ENCODE data around the gene TMIGD2.

Gene TMIGD2

GRCh38 chr19:4313847-4314490 lies 11.8 kb upstream of the TMIGD2 start:
- no peak overlapping the region for H3K14ac ChIP-seq (ENCODE audit: low read length)
- H3K4me3 ChIP-seq (ENCODE audit: low read length in 2 of 2): no peak overlapping the region
- no peak overlapping the region for H3K4me2 ChIP-seq (ENCODE audit: insufficient read depth, low read length, poor library complexity, severe bottlenecking)
- no peaks in the 10 kb centered on the region for H3K4me1 ChIP-seq (ENCODE audit: control insufficient read depth in 2 of 2, insufficient read depth in 1 of 2, low read depth in 1 of 2, low read length in 2 of 2)
- no peak overlapping the region for H3K4ac ChIP-seq (ENCODE audit: low read length)
- H3K27ac ChIP-seq (replicated peaks; ENCODE audit: low read length): no peak overlapping the region
- H3K23ac ChIP-seq (ENCODE audit: low read depth, low read length, poor library complexity): no peak overlapping the region
- H2BK5ac ChIP-seq (ENCODE audit: low read length): no peak overlapping the region
- H3K36me3 ChIP-seq (replicated peaks in 1 of 2; ENCODE audit: control insufficient read depth in 2 of 2, insufficient read depth in 2 of 2, low read length in 2 of 2): peaks cover 35 to 64% of the 10 kb centered on the region in 2 donors
- no peak overlapping the region for H3K18ac ChIP-seq (ENCODE audit: low read length)
- H2BK15ac ChIP-seq (ENCODE audit: low read length): no peak overlapping the region
- no peak overlapping the region for H2BK12ac ChIP-seq (ENCODE audit: low read length)
- H3K9ac ChIP-seq (ENCODE audit: low read depth, low read length, poor library complexity): no peak overlapping the region
- no peak overlapping the region for H2AFZ ChIP-seq (ENCODE audit: low read length)
- no peak overlapping the region for H4K8ac ChIP-seq (ENCODE audit: low read depth, low read length)
- no peak overlapping the region for H2BK120ac ChIP-seq (ENCODE audit: low read depth, low read length)
- no peak overlapping the region for H2AK5ac ChIP-seq (ENCODE audit: low read depth, low read length)
- H4K91ac ChIP-seq (ENCODE audit: low read depth, low read length, poor library complexity): no peak overlapping the region
- DNase-seq (ENCODE audit: low spot score): no peak
- H3K79me1 ChIP-seq (ENCODE audit: low read depth, low read length): peaks cover 2% of the 10 kb centered on the region
- H3K9me3 ChIP-seq (replicated peaks in 1 of 2; ENCODE audit: control insufficient read depth in 2 of 2, insufficient read depth in 1 of 2, low read depth in 1 of 2, low read length in 2 of 2): peaks cover 4 to 5% of the 10 kb centered on the region in 2 donors
- H3K27me3 ChIP-seq (ENCODE audit: control insufficient read depth in 3 of 3, insufficient read depth in 3 of 3, low read depth in 1 of 3, low read length in 3 of 3): no peaks in the 10 kb centered on the region
- no CpG with 5 or more reads among the region's 12 CpGs for WGBS, 2 donors (ENCODE audit: extremely low coverage in 2 of 2, insufficient read length in 2 of 2, insufficient replicate concordance in 1 of 2)

DNA sequence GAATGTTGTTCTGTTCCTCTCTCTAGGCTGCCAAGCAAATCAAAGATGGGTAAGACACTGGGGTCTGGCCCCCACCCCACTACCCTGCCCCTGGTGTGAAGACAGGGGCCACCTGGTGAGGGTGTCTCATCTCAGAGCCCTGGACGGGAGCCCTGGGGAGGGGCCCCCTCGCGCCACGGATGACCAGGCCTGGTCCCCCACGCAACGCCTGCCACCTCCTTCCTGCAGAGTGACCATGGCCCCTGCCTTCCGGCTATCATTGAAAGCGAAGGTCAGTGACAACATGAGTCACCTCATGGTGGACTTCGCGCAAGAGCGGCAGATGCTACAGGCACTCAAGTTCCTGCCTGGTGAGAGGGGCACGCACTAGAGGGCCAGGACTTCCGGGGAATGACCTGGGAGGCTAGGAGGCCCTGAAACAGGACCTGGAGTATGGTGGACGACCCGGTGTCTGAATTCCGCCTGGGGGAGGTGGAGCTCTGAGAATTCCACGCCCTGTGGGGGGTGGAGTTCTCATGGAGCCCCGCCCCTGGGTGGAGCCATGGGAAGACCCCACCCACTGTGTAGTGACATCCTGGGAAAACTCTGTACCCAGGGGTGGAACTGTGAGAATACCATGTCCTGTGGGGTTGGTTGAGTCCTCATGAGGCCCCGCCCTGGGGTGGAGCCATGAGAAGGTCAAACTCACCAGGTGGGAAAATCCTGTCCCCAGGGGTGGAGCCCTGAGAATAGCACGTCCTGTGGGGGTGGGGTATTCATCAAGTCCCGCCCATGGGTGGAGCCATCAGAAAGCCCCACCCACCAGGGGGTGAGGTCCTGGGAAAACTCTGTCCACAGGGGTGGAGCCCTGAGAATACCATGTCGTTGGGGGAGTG lies 8.3 kb upstream of the TMIGD2 start:
- Histone ChIP-seq H3K14ac (ENCODE audit: low read length) (no peak overlapping the region), H2BK12ac (ENCODE audit: low read length) (no peak overlapping the region), H3K4me2 (ENCODE audit: insufficient read depth, low read length, poor library complexity, severe bottlenecking) (no peak overlapping the region), H3K27ac (replicated peaks; ENCODE audit: low read length) (no peak overlapping the region), H3K9ac (ENCODE audit: low read depth, low read length, poor library complexity) (no peak overlapping the region), H3K4me3 (ENCODE audit: low read length in 2 of 2) (no peak overlapping the region), H3K79me1 (ENCODE audit: low read depth, low read length) (peaks cover 2% of the 10 kb centered on the region), H2BK15ac (ENCODE audit: low read length) (no peak overlapping the region), H3K18ac (ENCODE audit: low read length) (no peak overlapping the region), H2BK120ac (ENCODE audit: low read depth, low read length) (no peak overlapping the region), H3K23ac (ENCODE audit: low read depth, low read length, poor library complexity) (peak overlapping the region; percentile 95), H3K27me3 (ENCODE audit: control insufficient read depth in 3 of 3, insufficient read depth in 3 of 3, low read depth in 1 of 3, low read length in 3 of 3) (no peaks in the 10 kb centered on the region), H3K36me3 (replicated peaks in 1 of 2; ENCODE audit: control insufficient read depth in 2 of 2, insufficient read depth in 2 of 2, low read length in 2 of 2) (peaks cover 29 to 64% of the 10 kb centered on the region in 2 donors), H4K91ac (ENCODE audit: low read depth, low read length, poor library complexity) (no peak overlapping the region), H3K9me3 (replicated peaks in 1 of 2; ENCODE audit: control insufficient read depth in 2 of 2, insufficient read depth in 1 of 2, low read depth in 1 of 2, low read length in 2 of 2) (peaks cover 0 to 4% of the 10 kb centered on the region in 2 donors), H2AFZ (ENCODE audit: low read length) (no peak overlapping the region), H2AK5ac (ENCODE audit: low read depth, low read length) (no peak overlapping the region), H4K8ac (ENCODE audit: low read depth, low read length) (no peak overlapping the region), H2BK5ac (ENCODE audit: low read length) (no peak overlapping the region), H3K4ac (ENCODE audit: low read length) (no peak overlapping the region), H3K4me1 (ENCODE audit: control insufficient read depth in 2 of 2, insufficient read depth in 1 of 2, low read depth in 1 of 2, low read length in 2 of 2) (peaks cover 0 to 2% of the 10 kb centered on the region in 2 donors)
- WGBS, 2 donors (ENCODE audit: extremely low coverage in 2 of 2, insufficient read length in 2 of 2, insufficient replicate concordance in 1 of 2): no CpG with 5 or more reads among the region's 22 CpGs
- no peak for DNase-seq (ENCODE audit: low spot score)

GRCh38 chr19:4305659-4306058 lies 3.5 kb upstream of the TMIGD2 start:
- no peak overlapping the region for H3K14ac ChIP-seq (ENCODE audit: low read length)
- peak overlapping the region; percentile 24 for H3K18ac ChIP-seq (ENCODE audit: low read length)
- H3K4me3 ChIP-seq (ENCODE audit: low read length in 2 of 2): peak overlapping the region in 1 of 2 donors; percentile 51
- DNase-seq (ENCODE audit: low spot score): no peak
- H3K4ac ChIP-seq (ENCODE audit: low read length): peak overlapping the region; percentile 60
- H3K27ac ChIP-seq (replicated peaks; ENCODE audit: low read length): no peak overlapping the region
- no peak overlapping the region for H4K8ac ChIP-seq (ENCODE audit: low read depth, low read length)
- H3K4me2 ChIP-seq (ENCODE audit: insufficient read depth, low read length, poor library complexity, severe bottlenecking): no peak overlapping the region
- no peak overlapping the region for H2AFZ ChIP-seq (ENCODE audit: low read length)
- H2BK120ac ChIP-seq (ENCODE audit: low read depth, low read length): no peak overlapping the region
- H3K9ac ChIP-seq (ENCODE audit: low read depth, low read length, poor library complexity): peak overlapping the region; percentile 71
- peaks cover 17 to 36% of the 10 kb centered on the region in 2 donors for H3K36me3 ChIP-seq (replicated peaks in 1 of 2; ENCODE audit: control insufficient read depth in 2 of 2, insufficient read depth in 2 of 2, low read length in 2 of 2)
- H2AK5ac ChIP-seq (ENCODE audit: low read depth, low read length): peak overlapping the region; percentile 24
- H3K9me3 ChIP-seq (replicated peaks in 1 of 2; ENCODE audit: control insufficient read depth in 2 of 2, insufficient read depth in 1 of 2, low read depth in 1 of 2, low read length in 2 of 2): peaks cover 0 to 4% of the 10 kb centered on the region in 2 donors
- H4K91ac ChIP-seq (ENCODE audit: low read depth, low read length, poor library complexity): peak overlapping the region; percentile 19
- H3K4me1 ChIP-seq (ENCODE audit: control insufficient read depth in 2 of 2, insufficient read depth in 1 of 2, low read depth in 1 of 2, low read length in 2 of 2): peaks cover 7% of the 10 kb centered on the region in 2 donors
- H3K79me1 ChIP-seq (ENCODE audit: low read depth, low read length): peaks cover 4% of the 10 kb centered on the region
- no peak overlapping the region for H2BK15ac ChIP-seq (ENCODE audit: low read length)
- peak overlapping the region; percentile 19 for H2BK5ac ChIP-seq (ENCODE audit: low read length)
- H2BK12ac ChIP-seq (ENCODE audit: low read length): no peak overlapping the region
- H3K23ac ChIP-seq (ENCODE audit: low read depth, low read length, poor library complexity): no peak overlapping the region
- WGBS, 2 donors (ENCODE audit: extremely low coverage in 2 of 2, insufficient read length in 2 of 2, insufficient replicate concordance in 1 of 2): no CpG with 5 or more reads among the region's 16 CpGs
- no peaks in the 10 kb centered on the region for H3K27me3 ChIP-seq (ENCODE audit: control insufficient read depth in 3 of 3, insufficient read depth in 3 of 3, low read depth in 1 of 3, low read length in 3 of 3)

- DNase-seq (ENCODE audit: low spot score): no peak
- no peak overlapping the region for H4K8ac ChIP-seq (ENCODE audit: low read depth, low read length)
- no peak overlapping the region for H2BK15ac ChIP-seq (ENCODE audit: low read length)
- no peak overlapping the region for H2BK12ac ChIP-seq (ENCODE audit: low read length)
- H3K4me1 ChIP-seq (ENCODE audit: control insufficient read depth in 2 of 2, insufficient read depth in 1 of 2, low read depth in 1 of 2, low read length in 2 of 2): peaks cover 7% of the 10 kb centered on the region in 2 donors
- H4K91ac ChIP-seq (ENCODE audit: low read depth, low read length, poor library complexity): no peak overlapping the region
- peak overlapping the region; percentile 24 for H2AK5ac ChIP-seq (ENCODE audit: low read depth, low read length)
- no CpG with 5 or more reads among the region's 7 CpGs for WGBS, 2 donors (ENCODE audit: extremely low coverage in 2 of 2, insufficient read length in 2 of 2, insufficient replicate concordance in 1 of 2)
- no peak overlapping the region for H3K14ac ChIP-seq (ENCODE audit: low read length)
- H3K79me1 ChIP-seq (ENCODE audit: low read depth, low read length): peaks cover 4% of the 10 kb centered on the region
- no peak overlapping the region for H3K18ac ChIP-seq (ENCODE audit: low read length)
- no peak overlapping the region for H3K27ac ChIP-seq (replicated peaks; ENCODE audit: low read length)
- H3K9ac ChIP-seq (ENCODE audit: low read depth, low read length, poor library complexity): no peak overlapping the region
- peak overlapping the region; percentile 46 to 80 for H3K4me3 ChIP-seq (ENCODE audit: low read length in 2 of 2)
- H2BK5ac ChIP-seq (ENCODE audit: low read length): peak overlapping the region; percentile 19
- peak overlapping the region; percentile 49 for H3K4me2 ChIP-seq (ENCODE audit: insufficient read depth, low read length, poor library complexity, severe bottlenecking)
- no peak overlapping the region for H3K23ac ChIP-seq (ENCODE audit: low read depth, low read length, poor library complexity)
- no peak overlapping the region for H2BK120ac ChIP-seq (ENCODE audit: low read depth, low read length)
- peaks cover 0 to 2% of the 10 kb centered on the region in 2 donors for H3K9me3 ChIP-seq (replicated peaks in 1 of 2; ENCODE audit: control insufficient read depth in 2 of 2, insufficient read depth in 1 of 2, low read depth in 1 of 2, low read length in 2 of 2)
- peak overlapping the region; percentile 90 for H2AFZ ChIP-seq (ENCODE audit: low read length)
- no peaks in the 10 kb centered on the region for H3K27me3 ChIP-seq (ENCODE audit: control insufficient read depth in 3 of 3, insufficient read depth in 3 of 3, low read depth in 1 of 3, low read length in 3 of 3)
- peaks cover 14 to 31% of the 10 kb centered on the region in 2 donors for H3K36me3 ChIP-seq (replicated peaks in 1 of 2; ENCODE audit: control insufficient read depth in 2 of 2, insufficient read depth in 2 of 2, low read length in 2 of 2)
- no peak overlapping the region for H3K4ac ChIP-seq (ENCODE audit: low read length)
Observed at GRCh38 chr19:4305257-4305612, 3.0 kb upstream of the TMIGD2 start.

Measured in neuronal stem cell (in vitro differentiated cells).